ENCODE measurements around the gene ROR1. TPM values are rescaled to one million over a fixed set of nuclear protein-coding genes. Genes with fewer than 3 reads are reported as not detected.

The ROR1 gene
- total RNA-seq, 3 donors from 2014 or later, result 3.1 to 19.8 (median 3.4) TPM

- TF ChIP-seq, protein P1, sequence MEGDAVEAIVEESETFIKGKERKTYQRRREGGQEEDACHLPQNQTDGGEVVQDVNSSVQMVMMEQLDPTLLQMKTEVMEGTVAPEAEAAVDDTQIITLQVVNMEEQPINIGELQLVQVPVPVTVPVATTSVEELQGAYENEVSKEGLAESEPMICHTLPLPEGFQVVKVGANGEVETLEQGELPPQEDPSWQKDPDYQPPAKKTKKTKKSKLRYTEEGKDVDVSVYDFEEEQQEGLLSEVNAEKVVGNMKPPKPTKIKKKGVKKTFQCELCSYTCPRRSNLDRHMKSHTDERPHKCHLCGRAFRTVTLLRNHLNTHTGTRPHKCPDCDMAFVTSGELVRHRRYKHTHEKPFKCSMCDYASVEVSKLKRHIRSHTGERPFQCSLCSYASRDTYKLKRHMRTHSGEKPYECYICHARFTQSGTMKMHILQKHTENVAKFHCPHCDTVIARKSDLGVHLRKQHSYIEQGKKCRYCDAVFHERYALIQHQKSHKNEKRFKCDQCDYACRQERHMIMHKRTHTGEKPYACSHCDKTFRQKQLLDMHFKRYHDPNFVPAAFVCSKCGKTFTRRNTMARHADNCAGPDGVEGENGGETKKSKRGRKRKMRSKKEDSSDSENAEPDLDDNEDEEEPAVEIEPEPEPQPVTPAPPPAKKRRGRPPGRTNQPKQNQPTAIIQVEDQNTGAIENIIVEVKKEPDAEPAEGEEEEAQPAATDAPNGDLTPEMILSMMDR (IDR thresholded peaks at IDR 0.05), result no peak
- Histone ChIP-seq H3K4me1 (ENCODE audit: low read depth) (no peaks in the 10 kb centered on the region), H3K4me3 (no peak overlapping the region), H3K9me3 (no peaks in the 10 kb centered on the region), H3K36me3 (ENCODE audit: low read depth) (no peaks in the 10 kb centered on the region)
- DNase-seq, result no peak
- intact Hi-C loops (cut with DNase I, micrococcal nuclease), result no loop called here
- ATAC-seq, result no peak
Observed at GRCh38 chr1:64062941-64063581, 289.2 kb downstream of the ROR1 start.

DNA sequence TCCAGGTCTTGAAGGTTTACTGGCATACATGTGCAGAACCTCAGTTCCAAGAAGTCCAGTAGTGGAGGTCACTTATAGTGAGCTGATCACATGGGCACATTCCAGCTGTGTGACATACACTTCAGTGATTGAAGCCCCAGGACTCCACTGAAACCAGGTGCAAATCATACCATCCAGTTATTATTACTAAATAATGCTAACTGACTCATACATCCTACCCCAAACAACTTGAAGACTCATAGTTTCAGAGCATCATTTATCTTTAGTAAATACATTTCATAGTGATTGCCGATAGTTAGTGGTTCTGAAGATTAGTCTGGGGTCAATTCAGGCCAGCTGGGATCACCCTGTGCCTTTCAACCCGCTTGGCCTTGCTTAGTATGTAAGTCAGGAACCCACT, 291.8 kb downstream of the ROR1 start:
- ATAC-seq, result no peak
- Histone ChIP-seq H3K36me3 (ENCODE audit: low read depth) (no peaks in the 10 kb centered on the region), H3K9me3 (no peaks in the 10 kb centered on the region), H3K4me1 (ENCODE audit: low read depth) (no peaks in the 10 kb centered on the region), H3K4me3 (no peak overlapping the region)
- TF ChIP-seq, protein P1 (IDR thresholded peaks at IDR 0.05), result no peak
- intact Hi-C loops (cut with DNase I, micrococcal nuclease), result no loop called here
- DNase-seq, result no peak

DNA sequence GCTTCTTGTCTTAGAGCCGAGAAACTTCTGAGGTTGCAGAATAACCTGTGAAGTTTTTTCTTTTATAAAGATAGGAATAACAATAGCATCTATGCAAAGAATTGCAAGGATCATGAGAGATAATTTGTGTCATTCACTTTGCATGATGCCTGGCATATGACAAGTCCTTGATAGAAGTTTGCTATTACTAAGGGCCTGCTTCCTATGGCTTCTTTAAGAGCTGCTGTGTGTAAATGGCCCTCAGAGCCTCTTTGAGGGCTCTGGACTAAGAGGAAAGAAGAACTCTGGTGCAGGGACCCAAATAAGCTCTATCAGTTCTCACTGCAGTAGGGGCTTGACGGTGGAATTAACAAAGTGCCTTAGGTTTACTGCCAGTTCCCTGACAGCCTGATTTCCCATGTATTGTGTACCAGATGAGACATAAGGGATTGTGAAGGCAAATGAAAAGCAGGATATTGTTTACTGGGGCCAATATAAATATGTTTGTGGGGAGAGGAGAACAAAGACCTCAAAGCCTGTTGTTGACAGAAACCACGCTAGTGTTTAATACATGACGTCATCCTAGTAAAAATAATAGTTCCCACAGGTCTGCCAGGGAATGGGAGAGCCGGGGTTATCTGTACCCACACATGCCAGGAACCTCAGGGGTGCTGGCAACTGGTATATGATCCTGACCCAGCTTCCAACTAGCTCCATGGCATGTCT, 298.4 kb downstream of the ROR1 start:
- intact Hi-C loops (cut with DNase I, micrococcal nuclease), result no loop called here
- DNase-seq (no peak), ATAC-seq (no peak)
- Histone ChIP-seq H3K4me1 (ENCODE audit: low read depth) (no peaks in the 10 kb centered on the region), H3K9me3 (no peaks in the 10 kb centered on the region), H3K4me3 (no peak overlapping the region), H3K36me3 (ENCODE audit: low read depth) (no peaks in the 10 kb centered on the region)
- TF ChIP-seq, protein P1 (IDR thresholded peaks at IDR 0.05), result no peak

- H3K4me3 ChIP-seq, result no peak overlapping the region
- ATAC-seq (no peak), DNase-seq (no peak)
- H3K36me3 ChIP-seq (ENCODE audit: low read depth), result no peaks in the 10 kb centered on the region
- intact Hi-C loops (cut with DNase I, micrococcal nuclease), result no loop called here
- no peaks in the 10 kb centered on the region for H3K4me1 ChIP-seq (ENCODE audit: low read depth)
- H3K9me3 ChIP-seq, result no peaks in the 10 kb centered on the region
- TF ChIP-seq, protein P1 (IDR thresholded peaks at IDR 0.05), result no peak
Observed at GRCh38 chr1:64073705-64074104, 299.9 kb downstream of the ROR1 start.

DNA sequence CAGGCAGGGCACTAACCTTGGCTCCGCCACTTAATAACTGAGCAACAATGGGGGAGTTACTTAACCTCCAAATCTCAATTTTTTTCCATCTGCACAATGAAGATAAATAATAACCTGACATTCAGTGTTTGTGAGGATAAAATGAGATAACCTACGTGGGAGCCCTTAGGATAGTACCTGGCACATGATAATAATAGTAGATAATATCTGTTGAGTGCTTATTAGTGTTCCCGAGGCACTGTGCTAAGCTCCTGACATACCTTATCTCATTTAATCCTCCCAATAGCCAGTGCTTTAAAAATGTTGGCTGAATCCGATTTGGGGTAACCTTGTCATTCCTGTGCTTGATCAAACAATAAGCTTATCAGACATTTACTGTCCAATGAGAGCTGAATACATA, 300.9 kb downstream of the ROR1 start:
- TF ChIP-seq, protein P1 (IDR thresholded peaks at IDR 0.05), result no peak
- intact Hi-C loops (cut with DNase I, micrococcal nuclease), result no loop called here

More for the DNA sequence above, 300.9 kb downstream of the ROR1 start:
- no peak overlapping the region for H3K4me3 ChIP-seq
- ATAC-seq (no peak), DNase-seq (no peak)
- no peaks in the 10 kb centered on the region for H3K36me3 ChIP-seq (ENCODE audit: low read depth)
- H3K9me3 ChIP-seq, result no peaks in the 10 kb centered on the region
- H3K4me1 ChIP-seq (ENCODE audit: low read depth), result no peaks in the 10 kb centered on the region

Data from mucosa of descending colon (tissue), 3 donors.